ENCODE measurements around the gene HOXA1. TPM values are rescaled to one million over a fixed set of nuclear protein-coding genes. Genes with fewer than 3 reads are reported as not detected.

Gene HOXA1
- total RNA-seq, 4 donors from 2014 or later = 0.33 to 1.5 (median 0.60) TPM

DNA sequence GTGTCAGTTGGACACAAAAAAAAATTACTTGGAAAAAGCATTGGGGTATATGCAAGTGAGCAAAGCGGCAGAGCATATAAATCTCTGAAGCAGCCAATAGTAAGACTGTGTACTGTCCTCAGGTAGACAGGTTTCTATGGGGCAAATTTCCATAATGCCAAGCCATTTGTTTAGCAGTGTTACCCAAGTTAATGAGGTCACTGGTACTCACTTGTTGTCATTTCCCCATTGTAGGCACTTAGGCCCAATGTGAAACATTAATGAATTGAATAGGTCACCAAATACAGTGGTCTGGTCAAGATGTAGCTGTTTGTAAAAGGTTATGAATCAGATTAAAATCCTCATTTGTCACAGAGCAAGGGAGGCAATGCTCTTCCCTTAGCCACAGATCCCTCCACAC lies 27.5 kb downstream of the HOXA1 start:
- TF ChIP-seq, protein P1, sequence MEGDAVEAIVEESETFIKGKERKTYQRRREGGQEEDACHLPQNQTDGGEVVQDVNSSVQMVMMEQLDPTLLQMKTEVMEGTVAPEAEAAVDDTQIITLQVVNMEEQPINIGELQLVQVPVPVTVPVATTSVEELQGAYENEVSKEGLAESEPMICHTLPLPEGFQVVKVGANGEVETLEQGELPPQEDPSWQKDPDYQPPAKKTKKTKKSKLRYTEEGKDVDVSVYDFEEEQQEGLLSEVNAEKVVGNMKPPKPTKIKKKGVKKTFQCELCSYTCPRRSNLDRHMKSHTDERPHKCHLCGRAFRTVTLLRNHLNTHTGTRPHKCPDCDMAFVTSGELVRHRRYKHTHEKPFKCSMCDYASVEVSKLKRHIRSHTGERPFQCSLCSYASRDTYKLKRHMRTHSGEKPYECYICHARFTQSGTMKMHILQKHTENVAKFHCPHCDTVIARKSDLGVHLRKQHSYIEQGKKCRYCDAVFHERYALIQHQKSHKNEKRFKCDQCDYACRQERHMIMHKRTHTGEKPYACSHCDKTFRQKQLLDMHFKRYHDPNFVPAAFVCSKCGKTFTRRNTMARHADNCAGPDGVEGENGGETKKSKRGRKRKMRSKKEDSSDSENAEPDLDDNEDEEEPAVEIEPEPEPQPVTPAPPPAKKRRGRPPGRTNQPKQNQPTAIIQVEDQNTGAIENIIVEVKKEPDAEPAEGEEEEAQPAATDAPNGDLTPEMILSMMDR (IDR thresholded peaks at IDR 0.05; ENCODE audit: low read depth) = no peak

DNA sequence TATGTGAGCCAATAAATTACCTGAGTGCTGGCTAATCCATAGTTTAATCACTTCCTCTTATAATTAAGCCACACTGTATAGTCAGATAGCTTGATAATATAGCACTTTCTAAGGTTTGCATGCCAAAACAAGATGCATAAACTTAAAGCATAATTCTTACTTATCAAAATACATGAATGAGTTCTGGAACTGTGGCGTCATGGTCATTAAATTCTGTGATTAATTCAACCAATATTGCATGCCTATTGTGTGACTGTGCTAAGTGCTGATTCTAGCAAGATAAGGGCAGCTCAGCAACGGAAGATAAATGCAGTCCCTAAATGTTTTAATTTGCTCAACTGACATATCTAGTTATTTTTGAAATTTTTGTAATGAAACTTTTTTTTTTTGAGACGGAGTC lies 29.7 kb downstream of the HOXA1 start:
- TF ChIP-seq, protein P1 (IDR thresholded peaks at IDR 0.05; ENCODE audit: low read depth) = no peak

DNA sequence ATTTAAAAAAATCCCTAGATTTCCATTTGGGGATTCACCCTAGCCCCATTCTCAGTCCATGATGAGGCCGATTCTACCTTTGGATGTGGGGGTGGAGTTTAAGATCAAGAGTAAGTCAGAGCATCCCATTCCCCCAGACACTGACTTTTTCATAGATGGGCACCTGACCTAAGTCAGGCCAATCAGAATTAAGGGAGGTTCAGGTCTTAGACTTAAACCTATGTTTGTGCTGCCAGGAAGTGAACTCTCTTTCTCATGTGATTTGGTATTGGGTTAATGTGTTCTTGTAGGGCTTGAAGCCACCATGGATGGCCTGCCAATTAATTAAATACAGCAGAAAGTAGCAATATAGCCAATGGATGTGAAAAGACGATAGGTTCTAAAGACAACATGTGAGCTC lies 30.1 kb downstream of the HOXA1 start:
- TF ChIP-seq, protein P1 (IDR thresholded peaks at IDR 0.05; ENCODE audit: low read depth) = no peak

DNA sequence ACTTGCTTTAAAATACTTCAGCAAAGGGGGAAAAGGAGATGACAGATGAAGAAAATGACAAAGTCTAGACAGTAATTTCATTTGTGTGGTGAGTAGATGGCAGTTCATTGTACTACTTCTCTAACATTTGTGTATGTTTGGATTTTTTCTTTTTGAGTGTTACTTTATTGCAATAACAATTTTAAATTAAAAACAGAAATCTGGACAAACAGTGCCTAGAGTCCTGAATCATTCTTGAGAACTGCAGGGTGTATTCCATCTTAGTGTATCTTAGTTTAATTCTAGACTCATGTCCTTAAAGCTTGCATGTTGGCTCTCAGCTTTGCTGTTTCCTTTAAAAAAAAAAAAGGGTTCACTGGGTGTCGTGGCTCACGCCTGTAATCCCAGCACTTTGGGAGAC lies 31.1 kb downstream of the HOXA1 start:
- TF ChIP-seq, protein P1 (IDR thresholded peaks at IDR 0.05; ENCODE audit: low read depth) = no peak

DNA sequence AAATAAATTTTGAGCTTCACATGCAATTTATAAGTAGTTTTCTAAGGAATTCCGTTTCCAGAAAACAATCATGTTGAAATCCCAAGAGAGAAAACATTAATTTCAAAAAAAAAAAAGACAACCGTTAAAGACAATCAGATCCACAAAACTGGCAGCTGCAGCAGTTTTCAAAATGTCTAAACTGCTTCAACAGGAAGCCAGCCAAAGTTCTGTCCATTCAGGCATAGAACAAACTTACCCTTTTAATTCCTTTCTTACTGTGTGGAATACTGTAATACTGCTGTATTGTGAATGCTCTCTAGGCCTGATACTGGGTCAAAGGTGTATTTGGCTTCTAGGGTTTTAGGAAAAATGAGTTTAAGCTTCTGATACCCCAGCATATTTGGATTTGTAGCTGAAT lies 31.6 kb downstream of the HOXA1 start:
- TF ChIP-seq, protein P1 (IDR thresholded peaks at IDR 0.05; ENCODE audit: low read depth) = no peak

DNA sequence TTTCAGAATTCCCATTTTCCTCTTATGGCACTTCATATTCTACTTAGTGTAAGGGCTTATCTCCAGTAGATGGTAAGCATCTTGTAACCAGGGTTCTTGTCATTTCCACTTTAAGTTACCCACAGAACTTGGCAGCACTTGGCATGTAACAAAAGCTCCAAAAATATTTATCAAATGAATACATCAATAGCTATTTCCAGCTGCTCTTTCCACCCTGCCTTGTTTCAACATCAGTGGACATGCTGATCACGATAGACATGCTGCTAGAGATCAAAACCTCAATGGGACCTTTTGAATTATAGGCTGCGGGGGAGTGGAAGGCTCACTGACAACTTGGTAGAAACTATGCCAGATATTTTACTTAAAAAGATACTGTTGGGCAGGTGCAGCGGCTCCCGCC lies 32.9 kb downstream of the HOXA1 start:
- TF ChIP-seq, protein P1 (IDR thresholded peaks at IDR 0.05; ENCODE audit: low read depth) = no peak

DNA sequence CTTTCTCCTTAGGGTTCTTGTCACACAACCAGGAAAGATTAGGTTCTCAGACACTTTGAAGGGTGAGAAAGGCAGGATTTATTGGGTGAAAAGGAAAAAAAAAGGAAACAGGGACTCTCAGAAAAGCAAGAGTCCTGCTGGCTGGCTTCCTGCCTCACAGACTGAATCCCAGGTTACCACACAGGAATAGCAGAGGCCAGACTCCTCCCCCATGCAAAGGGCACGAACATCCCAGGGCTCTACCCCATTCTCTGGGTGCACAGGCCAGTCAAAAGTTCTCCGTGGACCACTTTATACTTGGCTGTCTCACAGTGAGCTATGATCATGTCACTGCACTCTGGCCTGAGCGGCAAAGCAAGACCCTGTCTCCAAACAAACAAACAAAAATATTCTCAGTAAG lies 42.6 kb downstream of the HOXA1 start:
- TF ChIP-seq, protein P1 (IDR thresholded peaks at IDR 0.05; ENCODE audit: low read depth) = no peak

All from subcutaneous adipose tissue (tissue), 4 donors.